Stimulated activated memory B cell treated with anti-CD40 and anti-IgM and Interleukin-4, amounts not matched to agents 10 μg/mL and 1 μg/mL and 100 μg/mL, for 72 hours (primary cell): ENCODE results near the gene SNCB.
A peak's percentile ranks its signal among the peaks of the same experiment; 100 is the strongest.

Source experiments
- ATAC-seq: fragments of 150-1000 bp; cut with Tn5 transposase; 2 replicates; pipeline ENCODE4 v1.10.0; 2021
- H3K27ac Mint-ChIP-seq: one replicate; pipeline ENCODE4 v1.8.0; 2022; ENCODE audit warnings: mild to moderate bottlenecking, mixed read lengths
- H3K27me3 Mint-ChIP-seq: one replicate; pipeline ENCODE4 v1.8.0; 2022; ENCODE audit warnings: mixed read lengths
- H3K36me3 Mint-ChIP-seq: one replicate; pipeline ENCODE4 v1.8.0; 2022; ENCODE audit warnings: mixed read lengths
- H3K4me1 Mint-ChIP-seq: one replicate; pipeline ENCODE4 v1.8.0; 2022; ENCODE audit warnings: mixed read lengths
- H3K4me3 Mint-ChIP-seq: one replicate; pipeline ENCODE4 v1.8.0; 2022; ENCODE audit warnings: mild to moderate bottlenecking, moderate library complexity, mixed read lengths
- H3K9me3 Mint-ChIP-seq: one replicate; pipeline ENCODE4 v1.8.0; 2022; ENCODE audit warnings: mixed read lengths

SNCB gene

GRCh38 chr5:176574297-176574591 lies 56.1 kb downstream of the SNCB start:
- no peak overlapping the region for H3K4me3 Mint-ChIP-seq
- H3K36me3 Mint-ChIP-seq = no peaks in the 10 kb centered on the region
- ATAC-seq = no peak
- no peak overlapping the region for H3K27ac Mint-ChIP-seq
- peaks cover 23% of the 10 kb centered on the region for H3K4me1 Mint-ChIP-seq
- H3K9me3 Mint-ChIP-seq = no peaks in the 10 kb centered on the region
- peaks cover 34% of the 10 kb centered on the region for H3K27me3 Mint-ChIP-seq

GRCh38 chr5:176573564-176574296 lies 56.6 kb downstream of the SNCB start:
- Mint-ChIP-seq H3K4me1 (peaks cover 23% of the 10 kb centered on the region), H3K4me3 (no peak overlapping the region), H3K27ac (no peak overlapping the region), H3K36me3 (no peaks in the 10 kb centered on the region), H3K27me3 (peaks cover 34% of the 10 kb centered on the region), H3K9me3 (no peaks in the 10 kb centered on the region)
- peak; percentile 73 for ATAC-seq
